Thyroid gland (tissue), 4 donors: Measurements from ENCODE around the gene RAB29. TPM values are rescaled to one million over a fixed set of nuclear protein-coding genes. Genes with fewer than 3 reads are reported as not detected.
A peak's percentile ranks its signal among the peaks of the same experiment; 100 is the strongest.
"Not testable (repeated sequence)": the region's sequence is repeated elsewhere in the genome, so short reads cannot be mapped to it uniquely, and the experiment has no call there.

ENCODE experiments used
- DNase-seq, 2 donors: peaks; one replicate each; pipeline ENCODE4 v3.0.0-alpha.2; 2019
- H3K27ac ChIP-seq, 3 donors: fragments of 200-600 bp; sonication (generic); 1 replicate in 2 of 3; 2 replicates in 1 of 3; pipeline ENCODE4 v1.5.1; 2016 to 2019; ENCODE audit warnings: mild to moderate bottlenecking in 1 of 3, moderate library complexity in 1 of 3
- H3K27me3 ChIP-seq: fragments of 200-600 bp; sonication (generic); one replicate; pipeline ENCODE4 v1.5.1; 2019
- H3K36me3 ChIP-seq, 2 donors: fragments of 200-600 bp; sonication (generic); one replicate each; pipeline ENCODE4 v1.5.1; 2016 to 2019
- H3K4me1 ChIP-seq, 2 donors: fragments of 200-600 bp; sonication (generic); one replicate each; pipeline ENCODE4 v1.5.1; 2017 to 2019
- H3K4me3 ChIP-seq, 3 donors: fragments of 200-600 bp; sonication (generic); replicated peaks in 1 of 3; 1 replicate in 2 of 3; 2 replicates in 1 of 3; pipeline ENCODE4 v1.5.1; 2016; ENCODE audit warnings: mild to moderate bottlenecking in 1 of 3
- H3K9me3 ChIP-seq: fragments of 200-600 bp; sonication (generic); one replicate; pipeline ENCODE4 v1.5.1; 2017
- POLR2A ChIP-seq, 2 donors: fragments of 450-650 bp; IDR thresholded peaks; one replicate each; pipeline ENCODE4 v1.6.1; 2017; ENCODE audit warnings: antibody characterized with exemption in 2 of 2, mild to moderate bottlenecking in 2 of 2, moderate library complexity in 1 of 2
- WGBS, 2 donors: methylation state at CpG; one replicate each; pipeline ENCODE4 v1.1.5; 2017; 5-methylcytosine and 5-hydroxymethylcytosine counted together
- intact Hi-C: fragments of 100-400 bp; cut with DNase I; formaldehyde crosslinking; loops from one replicate; pipeline ENCODE4 v1.15.1; 2023
- total RNA-seq, 4 donors: library from RNA; depleted of rRNA; stranded (reverse); fragments of >200 nt; gene quantifications; one replicate each; pipeline ENCODE4 v1.2.3, GENCODE V29; 2016
- TF ChIP-seq, protein P1 (sequence below), 6 experiments: fragments of 200-600 bp in 3 of 6; fragments of 450-650 bp in 3 of 6; sonication (generic) in 3 of 6; IDR thresholded peaks; one replicate each; pipeline ENCODE4 v1.5.1; 2016 to 2019; ENCODE audit warnings: antibody characterized with exemption in 6 of 6, mild to moderate bottlenecking in 2 of 6, inconsistent platforms in 1 of 6, moderate library complexity in 1 of 6

Gene RAB29, protein sequence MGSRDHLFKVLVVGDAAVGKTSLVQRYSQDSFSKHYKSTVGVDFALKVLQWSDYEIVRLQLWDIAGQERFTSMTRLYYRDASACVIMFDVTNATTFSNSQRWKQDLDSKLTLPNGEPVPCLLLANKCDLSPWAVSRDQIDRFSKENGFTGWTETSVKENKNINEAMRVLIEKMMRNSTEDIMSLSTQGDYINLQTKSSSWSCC
- total RNA-seq = 10 to 100 TPM; 52.4 to 78.1 (median 58.9) TPM

DNA sequence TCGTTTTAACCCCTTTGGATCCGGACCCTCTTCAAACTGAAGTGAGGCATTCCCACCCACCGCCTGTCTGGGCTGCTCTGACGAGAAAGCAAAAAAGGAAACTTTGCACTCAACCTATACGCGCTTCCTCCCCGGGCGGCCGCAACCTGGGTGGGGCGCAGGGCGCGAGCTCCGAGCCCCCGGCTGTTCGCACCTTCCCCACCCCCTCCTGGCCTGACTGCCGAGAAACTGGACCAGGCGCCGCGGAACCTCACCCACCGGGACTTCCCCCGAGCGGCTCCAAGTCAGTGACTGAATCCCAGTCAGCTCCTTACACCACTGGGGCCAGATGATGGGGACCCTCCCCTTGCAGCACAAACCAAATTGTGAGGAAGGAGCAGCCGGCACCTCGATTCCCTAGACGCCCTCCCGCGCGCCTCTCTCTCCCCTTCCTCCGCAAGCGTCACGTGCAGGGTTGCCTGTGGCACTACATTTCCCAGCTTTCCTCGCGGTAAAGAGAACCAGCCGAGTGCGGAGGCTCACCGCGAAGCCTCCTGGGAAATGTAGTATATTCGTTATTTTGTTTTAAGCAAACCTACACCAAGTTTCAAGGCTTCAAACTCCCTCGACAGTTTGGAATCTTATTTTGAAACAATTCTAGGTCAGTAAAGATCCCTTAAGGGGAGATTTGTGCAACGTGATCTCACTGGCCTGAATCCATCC is at the start of gene RAB29:
Gene RAB29 (minus strand): TSS at position 468 of the 702 bp plus-strand sequence. CDS start 526 bp downstream, outside the sequence.
- Histone ChIP-seq H3K36me3 (no peaks in the 10 kb centered on the region), H3K9me3 (no peaks in the 10 kb centered on the region), H3K4me1 (peaks cover 5 to 14% of the 10 kb centered on the region in 2 donors), H3K4me3 (peak within 1 kb of the TSS; percentile 77 to 95 (median 82)), H3K27ac (peak within 1 kb of the TSS; percentile 10 to 67 (median 54)), H3K27me3 (no peaks in the 10 kb centered on the region)
- DNase-seq = peak; percentile 81 to 84
- intact Hi-C loops = no loop called here
- 0 to 1% methylated on average over 26 to 40 of the region's 40 CpGs for WGBS, 2 donors
- TF ChIP-seq POLR2A (IDR thresholded peaks at IDR 0.05) = peak; percentile 60 to 69
- TF ChIP-seq, protein P1, sequence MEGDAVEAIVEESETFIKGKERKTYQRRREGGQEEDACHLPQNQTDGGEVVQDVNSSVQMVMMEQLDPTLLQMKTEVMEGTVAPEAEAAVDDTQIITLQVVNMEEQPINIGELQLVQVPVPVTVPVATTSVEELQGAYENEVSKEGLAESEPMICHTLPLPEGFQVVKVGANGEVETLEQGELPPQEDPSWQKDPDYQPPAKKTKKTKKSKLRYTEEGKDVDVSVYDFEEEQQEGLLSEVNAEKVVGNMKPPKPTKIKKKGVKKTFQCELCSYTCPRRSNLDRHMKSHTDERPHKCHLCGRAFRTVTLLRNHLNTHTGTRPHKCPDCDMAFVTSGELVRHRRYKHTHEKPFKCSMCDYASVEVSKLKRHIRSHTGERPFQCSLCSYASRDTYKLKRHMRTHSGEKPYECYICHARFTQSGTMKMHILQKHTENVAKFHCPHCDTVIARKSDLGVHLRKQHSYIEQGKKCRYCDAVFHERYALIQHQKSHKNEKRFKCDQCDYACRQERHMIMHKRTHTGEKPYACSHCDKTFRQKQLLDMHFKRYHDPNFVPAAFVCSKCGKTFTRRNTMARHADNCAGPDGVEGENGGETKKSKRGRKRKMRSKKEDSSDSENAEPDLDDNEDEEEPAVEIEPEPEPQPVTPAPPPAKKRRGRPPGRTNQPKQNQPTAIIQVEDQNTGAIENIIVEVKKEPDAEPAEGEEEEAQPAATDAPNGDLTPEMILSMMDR (IDR thresholded peaks at IDR 0.05) = no peak

DNA sequence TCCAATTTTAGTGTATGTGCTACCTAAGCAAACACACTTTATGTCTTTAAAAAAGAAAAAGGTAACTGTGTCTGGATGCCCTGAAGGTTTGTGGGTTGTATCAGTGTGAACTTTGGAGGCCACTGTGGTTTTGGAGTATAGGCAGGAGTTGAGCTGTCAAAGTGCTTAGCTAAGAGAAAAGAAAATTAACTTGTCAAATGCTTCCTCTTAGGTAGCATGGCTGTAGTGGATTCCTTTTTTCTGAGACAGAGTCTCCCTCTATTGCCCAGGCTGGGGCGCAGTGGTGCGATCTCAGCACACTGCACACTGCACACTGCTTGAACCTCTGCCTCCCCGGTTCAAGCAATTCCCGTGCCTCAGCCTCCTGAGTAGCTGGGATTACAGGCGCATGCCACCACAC is 48.9 kb upstream of the RAB29 start:
- TF ChIP-seq, protein P1 (IDR thresholded peaks at IDR 0.05) = no peak
- TF ChIP-seq POLR2A (IDR thresholded peaks at IDR 0.05) = no peak
- no peak for DNase-seq
- no peaks in the 10 kb centered on the region for H3K4me1 ChIP-seq
- no peak overlapping the region for H3K27ac ChIP-seq
- no peak overlapping the region for H3K4me3 ChIP-seq
- 94 to 97% methylated on average over 5 of the region's 5 CpGs for WGBS, 2 donors
- no peaks in the 10 kb centered on the region for H3K9me3 ChIP-seq
- H3K36me3 ChIP-seq = no peaks in the 10 kb centered on the region
- H3K27me3 ChIP-seq = no peaks in the 10 kb centered on the region
- intact Hi-C loops = no loop called here

DNA sequence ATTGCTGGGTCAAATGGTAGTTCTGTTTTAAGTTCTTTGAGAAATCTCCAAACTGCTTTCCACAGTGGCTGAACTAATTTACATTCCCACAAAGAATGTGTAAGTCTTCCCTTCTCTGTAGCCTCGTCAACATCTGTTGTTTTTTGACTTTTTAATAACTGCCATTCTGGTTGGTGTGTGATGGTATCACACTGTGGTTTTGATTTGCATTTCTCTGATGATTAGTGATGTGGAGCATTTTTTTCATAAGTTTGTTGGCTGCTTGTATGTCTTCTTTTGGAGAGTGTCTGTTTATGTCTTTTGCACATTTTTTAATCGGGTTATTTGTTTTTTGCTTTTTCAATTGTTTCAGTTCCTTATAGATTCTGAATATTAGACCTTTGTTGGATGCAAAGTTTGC is 48.0 kb upstream of the RAB29 start:
- H3K4me1 ChIP-seq, DNase-seq, H3K27me3 ChIP-seq, H3K27ac ChIP-seq, H3K4me3 ChIP-seq, H3K36me3 ChIP-seq, H3K9me3 ChIP-seq, intact Hi-C loops: not testable (repeated sequence)
- WGBS, 2 donors = 94 to 95% methylated on average over 2 of the region's 2 CpGs

DNA sequence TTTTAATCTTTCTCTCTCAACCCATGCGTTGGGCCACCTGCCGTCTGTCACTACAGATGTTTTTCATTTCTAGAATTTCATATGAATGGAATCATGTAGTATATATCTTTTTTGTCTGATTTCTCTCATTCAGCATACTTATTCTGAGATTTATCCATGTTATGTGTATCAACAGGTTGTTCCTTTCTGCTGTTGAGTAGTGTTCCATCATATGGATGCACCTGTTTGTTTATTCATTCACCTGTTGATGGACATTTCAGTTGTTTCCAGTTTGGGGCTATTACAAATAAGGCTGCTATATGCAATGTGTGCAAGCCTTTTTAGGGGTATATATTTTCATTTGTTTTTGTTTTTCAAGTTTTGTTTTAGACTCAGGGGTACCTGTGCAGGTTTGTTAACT is 47.1 kb upstream of the RAB29 start:
- TF ChIP-seq, protein P1 (IDR thresholded peaks at IDR 0.05) = no peak
- no peak for TF ChIP-seq POLR2A (IDR thresholded peaks at IDR 0.05)
- H3K4me1 ChIP-seq = no peaks in the 10 kb centered on the region
- DNase-seq = no peak
- intact Hi-C loops = no loop called here
- no peak overlapping the region for H3K27ac ChIP-seq
- no peak overlapping the region for H3K4me3 ChIP-seq
- WGBS, 2 donors = 89 to 96% methylated on average over 2 of the region's 2 CpGs
- H3K9me3 ChIP-seq = no peaks in the 10 kb centered on the region
- no peaks in the 10 kb centered on the region for H3K27me3 ChIP-seq
- no peaks in the 10 kb centered on the region for H3K36me3 ChIP-seq

DNA sequence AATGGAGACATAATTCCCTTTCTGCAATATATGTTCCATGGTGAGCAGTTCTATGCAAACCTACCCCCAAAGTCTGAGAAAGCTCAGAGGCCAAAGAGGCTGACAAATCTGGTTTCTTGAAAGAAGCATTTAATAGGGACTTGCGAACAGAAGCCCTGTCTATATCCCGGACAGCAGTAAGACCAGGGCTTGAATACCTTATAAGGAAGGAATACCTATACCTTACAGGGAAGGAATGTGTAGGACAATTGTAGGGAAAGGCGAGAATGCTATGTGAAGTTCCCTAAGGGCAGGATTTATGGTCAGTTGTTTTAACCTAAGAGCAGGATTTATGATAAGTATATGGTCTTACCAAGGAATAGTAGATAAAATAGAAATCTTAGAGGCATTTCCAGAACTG is 42.7 kb upstream of the RAB29 start:
- no peaks in the 10 kb centered on the region for H3K9me3 ChIP-seq
- H3K27me3 ChIP-seq = no peaks in the 10 kb centered on the region
- H3K4me1 ChIP-seq = peaks cover 0 to 8% of the 10 kb centered on the region in 2 donors
- H3K4me3 ChIP-seq = no peak overlapping the region
- intact Hi-C loops = loop anchor here (10.0 kb wide), 1 partner anchor 63 kb away; the partner anchor contains the start of gene NUCKS1
- WGBS, 2 donors = 95% methylated on average over 3 of the region's 3 CpGs
- TF ChIP-seq, protein P1 (IDR thresholded peaks at IDR 0.05) = no peak
- no peak for TF ChIP-seq POLR2A (IDR thresholded peaks at IDR 0.05)
- no peaks in the 10 kb centered on the region for H3K36me3 ChIP-seq
- no peak for DNase-seq
- H3K27ac ChIP-seq = no peak overlapping the region
